Neural cell (in vitro differentiated cells): Measurements from ENCODE around the gene FERMT3. TPM values are rescaled to one million over a fixed set of nuclear protein-coding genes. Genes with fewer than 3 reads are reported as not detected.

Experiments
- H2AFZ ChIP-seq: fragments of 200-600, 300-800 bp; sonication (generic), shearing (Covaris generic); 2 replicates; pipeline ENCODE4 v1.6.0; 2014; ENCODE audit warnings: low read depth, mild to moderate bottlenecking, antibody characterized with exemption, low read length, moderate library complexity
- H3F3A ChIP-seq: fragments of 200-600 bp; shearing (Covaris generic); 2 replicates; pipeline ENCODE4 v1.6.1; 2016; ENCODE audit warnings: mild to moderate bottlenecking, moderate library complexity, mixed read lengths, antibody characterized with exemption, low read length; ENCODE audit not compliant: insufficient read depth, poor library complexity, severe bottlenecking
- H3K27ac ChIP-seq: fragments of 200-600, 300-800 bp; sonication (generic), shearing (Covaris generic); 2 replicates; pipeline ENCODE4 v1.5.1; 2014; ENCODE audit warnings: mild to moderate bottlenecking, low read length, moderate library complexity
- H3K27me3 ChIP-seq: fragments of 300-800, 200-600 bp; sonication (generic), shearing (Covaris generic); 2 replicates; pipeline ENCODE4 v1.6.0; 2014; ENCODE audit warnings: mild to moderate bottlenecking, low read depth, low read length, moderate library complexity; ENCODE audit not compliant: insufficient read depth
- H3K36me3 ChIP-seq: fragments of 300-800, 200-600 bp; sonication (generic), shearing (Covaris generic); 2 replicates; pipeline ENCODE4 v1.5.1; 2014; ENCODE audit warnings: mild to moderate bottlenecking, antibody characterized with exemption, low read length, moderate library complexity; ENCODE audit not compliant: insufficient read depth
- H3K4me2 ChIP-seq: fragments of 300-800, 200-600 bp; sonication (generic), shearing (Covaris generic); 2 replicates; pipeline ENCODE4 v1.6.0; 2014; ENCODE audit warnings: mild to moderate bottlenecking, low read length
- H3K4me3 ChIP-seq: fragments of 300-800, 200-600 bp; sonication (generic), shearing (Covaris generic); 2 replicates; pipeline ENCODE4 v1.5.1; 2014; ENCODE audit warnings: mild to moderate bottlenecking, low read length, moderate library complexity
- H3K79me2 ChIP-seq: fragments of 200-600 bp; shearing (Covaris generic); replicated peaks from 2 replicates; pipeline ENCODE4 v1.6.0; 2014; ENCODE audit warnings: mild to moderate bottlenecking, low read length, moderate library complexity; ENCODE audit not compliant: insufficient read depth
- H3K9ac ChIP-seq: fragments of 300-800, 200-600 bp; sonication (generic), shearing (Covaris generic); 2 replicates; pipeline ENCODE4 v1.6.1; 2016; ENCODE audit warnings: mild to moderate bottlenecking, low read length, mixed read lengths
- H3K9me2 ChIP-seq: fragments of 200-600 bp; shearing (Covaris generic); 2 replicates; pipeline ENCODE4 v1.6.1; 2016; ENCODE audit warnings: mild to moderate bottlenecking, low read length, mixed read lengths; ENCODE audit not compliant: insufficient read depth
- H3K9me3 ChIP-seq: fragments of 200-600, 300-800 bp; sonication (generic), shearing (Covaris generic); 2 replicates; pipeline ENCODE4 v1.6.1; 2016; ENCODE audit warnings: mild to moderate bottlenecking, mixed run types, low read length, moderate library complexity, mixed read lengths
- H4K20me1 ChIP-seq: fragments of 200-600 bp; shearing (Covaris generic); 2 replicates; pipeline ENCODE4 v1.6.1; 2016; ENCODE audit warnings: mild to moderate bottlenecking, mixed run types; ENCODE audit not compliant: insufficient read depth
- EP300 ChIP-seq: fragments of 450-650 bp; conservative IDR thresholded peaks from 2 replicates; pipeline ENCODE4 v1.6.1; 2014; ENCODE audit warnings: antibody characterized with exemption, mild to moderate bottlenecking, moderate library complexity; ENCODE audit not compliant: poor library complexity, severe bottlenecking
- EZH2 ChIP-seq: fragments of 200-600, 300-800 bp; shearing (Covaris generic), sonication (generic); IDR thresholded peaks from 2 replicates; pipeline ENCODE4 v1.6.1; 2014; ENCODE audit warnings: antibody characterized with exemption, low read length, borderline replicate concordance, mild to moderate bottlenecking; ENCODE audit not compliant: insufficient read depth, poor library complexity, severe bottlenecking
- MXI1 ChIP-seq: fragments of 450-650 bp; conservative IDR thresholded peaks from 2 replicates; pipeline ENCODE4 v1.6.1; 2014; ENCODE audit warnings: antibody characterized with exemption, mild to moderate bottlenecking; ENCODE audit not compliant: poor library complexity, severe bottlenecking
- POLR2AphosphoS5 ChIP-seq: IDR thresholded peaks from 2 replicates; pipeline ENCODE4 v1.6.1; 2012
- RAD21 ChIP-seq: fragments of 450-650 bp; conservative IDR thresholded peaks from 2 replicates; pipeline ENCODE4 v1.6.1; 2014; ENCODE audit warnings: antibody characterized with exemption, mild to moderate bottlenecking, moderate library complexity
- SMC3 ChIP-seq: fragments of 450-650 bp; conservative IDR thresholded peaks from 2 replicates; pipeline ENCODE4 v1.6.1; 2014; ENCODE audit warnings: antibody characterized with exemption, mild to moderate bottlenecking, moderate library complexity; ENCODE audit not compliant: poor library complexity
- TAF1 ChIP-seq: IDR thresholded peaks from 2 replicates; pipeline ENCODE4 v1.6.1; 2012; ENCODE audit warnings: low read depth
- polyA plus RNA-seq: library from polyadenylated mRNA; depleted of rRNA; stranded (reverse); fragments of >200 nt; gene quantifications from 2 replicates; pipeline ENCODE4 v1.2.3, GENCODE V29; 2014
- TF ChIP-seq, protein P1 (sequence below): fragments of 450-650 bp; IDR thresholded peaks from 2 replicates; pipeline ENCODE4 v1.5.1; 2014; ENCODE audit warnings: antibody characterized with exemption, mild to moderate bottlenecking, moderate library complexity; ENCODE audit not compliant: poor library complexity, severe bottlenecking
- TF ChIP-seq, protein P2 (sequence below): IDR thresholded peaks from 2 replicates; pipeline ENCODE4 v1.6.1; 2012; ENCODE audit warnings: borderline replicate concordance

The FERMT3 gene
- polyA plus RNA-seq, 1 donor from 2014 or later: 0.89 TPM

DNA sequence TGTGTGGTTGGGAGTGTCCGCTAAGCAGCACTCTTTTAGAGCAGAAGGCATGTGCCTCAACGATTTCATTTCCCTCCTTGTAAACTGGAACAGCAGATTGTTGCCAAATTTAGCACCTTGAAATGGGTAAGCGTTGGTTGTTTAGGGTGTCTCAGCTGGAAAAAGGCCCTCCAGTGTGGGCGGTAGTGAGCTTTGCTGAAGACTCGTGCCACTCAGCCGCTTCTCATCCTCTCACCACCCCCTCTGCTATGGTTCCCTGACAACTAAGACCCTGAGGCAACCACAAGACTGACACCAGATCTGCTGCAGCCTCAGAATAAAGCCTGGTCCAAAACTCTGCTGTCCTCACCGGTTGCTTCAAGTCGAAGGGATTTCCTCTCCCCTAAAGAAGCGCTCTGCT is 9.9 kb upstream of the FERMT3 start:
- TF ChIP-seq RAD21: no peak
- TF ChIP-seq TAF1: no peak
- TF ChIP-seq, protein P1, sequence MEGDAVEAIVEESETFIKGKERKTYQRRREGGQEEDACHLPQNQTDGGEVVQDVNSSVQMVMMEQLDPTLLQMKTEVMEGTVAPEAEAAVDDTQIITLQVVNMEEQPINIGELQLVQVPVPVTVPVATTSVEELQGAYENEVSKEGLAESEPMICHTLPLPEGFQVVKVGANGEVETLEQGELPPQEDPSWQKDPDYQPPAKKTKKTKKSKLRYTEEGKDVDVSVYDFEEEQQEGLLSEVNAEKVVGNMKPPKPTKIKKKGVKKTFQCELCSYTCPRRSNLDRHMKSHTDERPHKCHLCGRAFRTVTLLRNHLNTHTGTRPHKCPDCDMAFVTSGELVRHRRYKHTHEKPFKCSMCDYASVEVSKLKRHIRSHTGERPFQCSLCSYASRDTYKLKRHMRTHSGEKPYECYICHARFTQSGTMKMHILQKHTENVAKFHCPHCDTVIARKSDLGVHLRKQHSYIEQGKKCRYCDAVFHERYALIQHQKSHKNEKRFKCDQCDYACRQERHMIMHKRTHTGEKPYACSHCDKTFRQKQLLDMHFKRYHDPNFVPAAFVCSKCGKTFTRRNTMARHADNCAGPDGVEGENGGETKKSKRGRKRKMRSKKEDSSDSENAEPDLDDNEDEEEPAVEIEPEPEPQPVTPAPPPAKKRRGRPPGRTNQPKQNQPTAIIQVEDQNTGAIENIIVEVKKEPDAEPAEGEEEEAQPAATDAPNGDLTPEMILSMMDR: no peak
- no peak for TF ChIP-seq EP300
- no peak for TF ChIP-seq POLR2AphosphoS5
- TF ChIP-seq EZH2: no peak
- TF ChIP-seq MXI1: no peak
- TF ChIP-seq SMC3: no peak
- TF ChIP-seq, protein P2, sequence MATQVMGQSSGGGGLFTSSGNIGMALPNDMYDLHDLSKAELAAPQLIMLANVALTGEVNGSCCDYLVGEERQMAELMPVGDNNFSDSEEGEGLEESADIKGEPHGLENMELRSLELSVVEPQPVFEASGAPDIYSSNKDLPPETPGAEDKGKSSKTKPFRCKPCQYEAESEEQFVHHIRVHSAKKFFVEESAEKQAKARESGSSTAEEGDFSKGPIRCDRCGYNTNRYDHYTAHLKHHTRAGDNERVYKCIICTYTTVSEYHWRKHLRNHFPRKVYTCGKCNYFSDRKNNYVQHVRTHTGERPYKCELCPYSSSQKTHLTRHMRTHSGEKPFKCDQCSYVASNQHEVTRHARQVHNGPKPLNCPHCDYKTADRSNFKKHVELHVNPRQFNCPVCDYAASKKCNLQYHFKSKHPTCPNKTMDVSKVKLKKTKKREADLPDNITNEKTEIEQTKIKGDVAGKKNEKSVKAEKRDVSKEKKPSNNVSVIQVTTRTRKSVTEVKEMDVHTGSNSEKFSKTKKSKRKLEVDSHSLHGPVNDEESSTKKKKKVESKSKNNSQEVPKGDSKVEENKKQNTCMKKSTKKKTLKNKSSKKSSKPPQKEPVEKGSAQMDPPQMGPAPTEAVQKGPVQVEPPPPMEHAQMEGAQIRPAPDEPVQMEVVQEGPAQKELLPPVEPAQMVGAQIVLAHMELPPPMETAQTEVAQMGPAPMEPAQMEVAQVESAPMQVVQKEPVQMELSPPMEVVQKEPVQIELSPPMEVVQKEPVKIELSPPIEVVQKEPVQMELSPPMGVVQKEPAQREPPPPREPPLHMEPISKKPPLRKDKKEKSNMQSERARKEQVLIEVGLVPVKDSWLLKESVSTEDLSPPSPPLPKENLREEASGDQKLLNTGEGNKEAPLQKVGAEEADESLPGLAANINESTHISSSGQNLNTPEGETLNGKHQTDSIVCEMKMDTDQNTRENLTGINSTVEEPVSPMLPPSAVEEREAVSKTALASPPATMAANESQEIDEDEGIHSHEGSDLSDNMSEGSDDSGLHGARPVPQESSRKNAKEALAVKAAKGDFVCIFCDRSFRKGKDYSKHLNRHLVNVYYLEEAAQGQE: no peak
- Histone ChIP-seq H3K27ac (no peak overlapping the region), H3K27me3 (no peaks in the 10 kb centered on the region), H3K4me3 (no peak overlapping the region), H3K9ac (no peak overlapping the region), H3K9me2 (no peaks in the 10 kb centered on the region), H3K36me3 (no peaks in the 10 kb centered on the region), H3K79me2 (peaks cover 3% of the 10 kb centered on the region), H3F3A (no peaks in the 10 kb centered on the region), H3K9me3 (no peaks in the 10 kb centered on the region), H2AFZ (no peak overlapping the region), H4K20me1 (no peaks in the 10 kb centered on the region), H3K4me2 (no peak overlapping the region)

DNA sequence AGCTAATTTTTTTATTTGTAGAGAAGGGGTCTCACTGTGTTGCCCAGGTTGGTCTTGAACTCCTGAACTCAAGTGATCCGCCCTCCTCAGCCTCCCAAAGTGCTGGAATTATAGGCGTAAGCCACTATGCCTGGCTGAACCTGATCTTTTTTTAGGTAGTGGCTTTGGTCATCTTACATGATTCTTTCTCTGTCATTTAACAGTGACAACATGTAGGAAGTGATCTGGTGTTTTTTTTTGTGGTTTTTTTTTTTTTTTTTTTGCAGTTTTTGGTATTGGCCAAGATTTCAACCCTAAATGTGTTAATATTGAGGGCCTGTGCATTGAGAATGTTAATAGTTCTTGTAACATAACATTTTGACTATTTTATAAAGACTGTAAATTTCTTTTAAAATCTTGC is 8.0 kb upstream of the FERMT3 start:
- H3K9ac ChIP-seq: no peak overlapping the region
- no peaks in the 10 kb centered on the region for H3K9me2 ChIP-seq
- H3K27me3 ChIP-seq: no peaks in the 10 kb centered on the region
- no peak overlapping the region for H2AFZ ChIP-seq
- TF ChIP-seq EZH2 (no peak), TAF1 (no peak), POLR2AphosphoS5 (no peak), SMC3 (no peak), MXI1 (no peak), EP300 (no peak), RAD21 (no peak)
- TF ChIP-seq, protein P2: no peak
- TF ChIP-seq, protein P1: no peak
- H3F3A ChIP-seq: no peaks in the 10 kb centered on the region
- H3K36me3 ChIP-seq: no peaks in the 10 kb centered on the region
- no peaks in the 10 kb centered on the region for H4K20me1 ChIP-seq
- H3K79me2 ChIP-seq: no peaks in the 10 kb centered on the region
- no peaks in the 10 kb centered on the region for H3K9me3 ChIP-seq
- H3K4me2 ChIP-seq: no peak overlapping the region
- no peak overlapping the region for H3K27ac ChIP-seq
- no peak overlapping the region for H3K4me3 ChIP-seq
